ENCODE results near the gene CRYZL1. TPM values are rescaled to one million over a fixed set of nuclear protein-coding genes. Genes with fewer than 3 reads are reported as not detected.

Gene CRYZL1
- polyA plus RNA-seq, 4 donors = 13.5 to 37.1 (median 15.9) TPM

GRCh38 chr21:33668620-33669019, 27.1 kb upstream of the CRYZL1 start:
- no peak for DNase-seq
- no peak for FAIRE-seq
- Histone ChIP-seq H3K27me3 (ENCODE audit: control insufficient read depth in 3 of 3, insufficient read depth in 3 of 3, low read length in 3 of 3) (no peaks in the 10 kb centered on the region), H3K4me3 (ENCODE audit: low read depth in 1 of 3, low read length in 3 of 3) (no peak overlapping the region), H3K4me1 (ENCODE audit: control insufficient read depth in 3 of 3, insufficient read depth in 2 of 3, low read depth in 1 of 3, low read length in 2 of 3) (no peaks in the 10 kb centered on the region), H3K36me3 (ENCODE audit: control insufficient read depth in 3 of 3, insufficient read depth in 2 of 3, low read depth in 1 of 3, low read length in 3 of 3) (peaks cover 0 to 5% (median 0%) of the 10 kb centered on the region in 3 donors), H3K9me3 (ENCODE audit: control insufficient read depth in 2 of 2, insufficient read depth in 1 of 2, low read depth in 1 of 2, low read length in 1 of 2) (no peaks in the 10 kb centered on the region), H3K27ac (ENCODE audit: low read depth in 1 of 3, low read length in 2 of 3) (no peak overlapping the region)
- WGBS, 3 donors = 87 to 91% (median 88%) methylated on average over 2 of the region's 2 CpGs

- no peak overlapping the region for H3K27ac ChIP-seq (ENCODE audit: low read depth in 1 of 3, low read length in 2 of 3)
- no peaks in the 10 kb centered on the region for H3K27me3 ChIP-seq (ENCODE audit: control insufficient read depth in 3 of 3, insufficient read depth in 3 of 3, low read length in 3 of 3)
- H3K9me3 ChIP-seq (ENCODE audit: control insufficient read depth in 2 of 2, insufficient read depth in 1 of 2, low read depth in 1 of 2, low read length in 1 of 2) = no peaks in the 10 kb centered on the region
- WGBS, 3 donors = 54 to 72% (median 59%) methylated on average over 4 of the region's 4 CpGs
- FAIRE-seq = no peak
- peaks cover 0 to 5% (median 0%) of the 10 kb centered on the region in 3 donors for H3K36me3 ChIP-seq (ENCODE audit: control insufficient read depth in 3 of 3, insufficient read depth in 2 of 3, low read depth in 1 of 3, low read length in 3 of 3)
- no peaks in the 10 kb centered on the region for H3K4me1 ChIP-seq (ENCODE audit: control insufficient read depth in 3 of 3, insufficient read depth in 2 of 3, low read depth in 1 of 3, low read length in 2 of 3)
- no peak overlapping the region for H3K4me3 ChIP-seq (ENCODE audit: low read depth in 1 of 3, low read length in 3 of 3)
- DNase-seq = no peak
Observed at GRCh38 chr21:33668180-33668579, 26.6 kb upstream of the CRYZL1 start.

- FAIRE-seq (no peak), DNase-seq (no peak)
- H3K36me3 ChIP-seq (ENCODE audit: control insufficient read depth in 3 of 3, insufficient read depth in 2 of 3, low read depth in 1 of 3, low read length in 3 of 3) = peaks cover 0 to 5% (median 0%) of the 10 kb centered on the region in 3 donors
- no peak overlapping the region for H3K4me3 ChIP-seq (ENCODE audit: low read depth in 1 of 3, low read length in 3 of 3)
- no peak overlapping the region for H3K27ac ChIP-seq (ENCODE audit: low read depth in 1 of 3, low read length in 2 of 3)
- H3K9me3 ChIP-seq (ENCODE audit: control insufficient read depth in 2 of 2, insufficient read depth in 1 of 2, low read depth in 1 of 2, low read length in 1 of 2) = no peaks in the 10 kb centered on the region
- H3K27me3 ChIP-seq (ENCODE audit: control insufficient read depth in 3 of 3, insufficient read depth in 3 of 3, low read length in 3 of 3) = no peaks in the 10 kb centered on the region
- no peaks in the 10 kb centered on the region for H3K4me1 ChIP-seq (ENCODE audit: control insufficient read depth in 3 of 3, insufficient read depth in 2 of 3, low read depth in 1 of 3, low read length in 2 of 3)
- whole genome bisulfite sequencing, 3 donors = 81 to 87% (median 83%) methylated on average over 6 of the region's 6 CpGs
Observed at GRCh38 chr21:33667636-33668035, 26.1 kb upstream of the CRYZL1 start.

GRCh38 chr21:33666153-33666552, 24.6 kb upstream of the CRYZL1 start:
- 77 to 90% (median 88%) methylated on average over 2 of the region's 2 CpGs for WGBS, 3 donors
- peaks cover 0 to 4% (median 0%) of the 10 kb centered on the region in 3 donors for H3K4me1 ChIP-seq (ENCODE audit: control insufficient read depth in 3 of 3, insufficient read depth in 2 of 3, low read depth in 1 of 3, low read length in 2 of 3)
- no peaks in the 10 kb centered on the region for H3K27me3 ChIP-seq (ENCODE audit: control insufficient read depth in 3 of 3, insufficient read depth in 3 of 3, low read length in 3 of 3)
- FAIRE-seq = no peak
- no peaks in the 10 kb centered on the region for H3K9me3 ChIP-seq (ENCODE audit: control insufficient read depth in 2 of 2, insufficient read depth in 1 of 2, low read depth in 1 of 2, low read length in 1 of 2)
- peaks cover 0 to under 1% (median 0%) of the 10 kb centered on the region in 3 donors for H3K36me3 ChIP-seq (ENCODE audit: control insufficient read depth in 3 of 3, insufficient read depth in 2 of 3, low read depth in 1 of 3, low read length in 3 of 3)
- no peak overlapping the region for H3K4me3 ChIP-seq (ENCODE audit: low read depth in 1 of 3, low read length in 3 of 3)
- DNase-seq = no peak
- H3K27ac ChIP-seq (ENCODE audit: low read depth in 1 of 3, low read length in 2 of 3) = no peak overlapping the region

GRCh38 chr21:33664135-33664534, 22.6 kb upstream of the CRYZL1 start:
- H3K27ac ChIP-seq (ENCODE audit: low read depth in 1 of 3, low read length in 2 of 3) = no peak overlapping the region
- WGBS, 3 donors = 98 to 100% (median 99%) methylated on average over 3 of the region's 3 CpGs
- FAIRE-seq = no peak
- peaks cover 0 to 7% (median 2%) of the 10 kb centered on the region in 3 donors for H3K4me1 ChIP-seq (ENCODE audit: control insufficient read depth in 3 of 3, insufficient read depth in 2 of 3, low read depth in 1 of 3, low read length in 2 of 3)
- H3K27me3 ChIP-seq (ENCODE audit: control insufficient read depth in 3 of 3, insufficient read depth in 3 of 3, low read length in 3 of 3) = no peaks in the 10 kb centered on the region
- no peaks in the 10 kb centered on the region for H3K9me3 ChIP-seq (ENCODE audit: control insufficient read depth in 2 of 2, insufficient read depth in 1 of 2, low read depth in 1 of 2, low read length in 1 of 2)
- H3K4me3 ChIP-seq (ENCODE audit: low read depth in 1 of 3, low read length in 3 of 3) = no peak overlapping the region
- DNase-seq = no peak
- H3K36me3 ChIP-seq (ENCODE audit: control insufficient read depth in 3 of 3, insufficient read depth in 2 of 3, low read depth in 1 of 3, low read length in 3 of 3) = no peaks in the 10 kb centered on the region

GRCh38 chr21:33663241-33663640, 21.7 kb upstream of the CRYZL1 start:
- WGBS, 3 donors = 49 to 65% (median 58%) methylated on average over 2 of the region's 2 CpGs
- Histone ChIP-seq H3K36me3 (ENCODE audit: control insufficient read depth in 3 of 3, insufficient read depth in 2 of 3, low read depth in 1 of 3, low read length in 3 of 3) (peaks cover 0 to 3% (median 0%) of the 10 kb centered on the region in 3 donors), H3K9me3 (ENCODE audit: control insufficient read depth in 2 of 2, insufficient read depth in 1 of 2, low read depth in 1 of 2, low read length in 1 of 2) (no peaks in the 10 kb centered on the region), H3K4me3 (ENCODE audit: low read depth in 1 of 3, low read length in 3 of 3) (no peak overlapping the region), H3K4me1 (ENCODE audit: control insufficient read depth in 3 of 3, insufficient read depth in 2 of 3, low read depth in 1 of 3, low read length in 2 of 3) (peaks cover 0 to 11% (median 6%) of the 10 kb centered on the region in 3 donors), H3K27me3 (ENCODE audit: control insufficient read depth in 3 of 3, insufficient read depth in 3 of 3, low read length in 3 of 3) (no peaks in the 10 kb centered on the region), H3K27ac (ENCODE audit: low read depth in 1 of 3, low read length in 2 of 3) (no peak overlapping the region)
- FAIRE-seq = no peak
- DNase-seq = no peak

- H3K4me1 ChIP-seq (ENCODE audit: control insufficient read depth in 3 of 3, insufficient read depth in 2 of 3, low read depth in 1 of 3, low read length in 2 of 3) = peaks cover 5 to 19% (median 6%) of the 10 kb centered on the region in 3 donors
- H3K27me3 ChIP-seq (ENCODE audit: control insufficient read depth in 3 of 3, insufficient read depth in 3 of 3, low read length in 3 of 3) = no peaks in the 10 kb centered on the region
- DNase-seq (no peak), FAIRE-seq (no peak)
- H3K4me3 ChIP-seq (ENCODE audit: low read depth in 1 of 3, low read length in 3 of 3) = no peak overlapping the region
- 54 to 74% (median 57%) methylated on average over 3 of the region's 3 CpGs for WGBS, 3 donors
- no peaks in the 10 kb centered on the region for H3K9me3 ChIP-seq (ENCODE audit: control insufficient read depth in 2 of 2, insufficient read depth in 1 of 2, low read depth in 1 of 2, low read length in 1 of 2)
- peaks cover 0 to 3% (median 0%) of the 10 kb centered on the region in 3 donors for H3K36me3 ChIP-seq (ENCODE audit: control insufficient read depth in 3 of 3, insufficient read depth in 2 of 3, low read depth in 1 of 3, low read length in 3 of 3)
- H3K27ac ChIP-seq (ENCODE audit: low read depth in 1 of 3, low read length in 2 of 3) = no peak overlapping the region
Observed at GRCh38 chr21:33662046-33662445, 20.5 kb upstream of the CRYZL1 start.

- 81 to 86% (median 84%) methylated on average over 1 of the region's 1 CpG for WGBS, 3 donors
- peaks cover 5 to 28% (median 10%) of the 10 kb centered on the region in 3 donors for H3K4me1 ChIP-seq (ENCODE audit: control insufficient read depth in 3 of 3, insufficient read depth in 2 of 3, low read depth in 1 of 3, low read length in 2 of 3)
Observed at GRCh38 chr21:33661146-33661545, 19.6 kb upstream of the CRYZL1 start.

GRCh38 chr21:33660406-33660805, 18.9 kb upstream of the CRYZL1 start:
- peaks cover 0 to 3% (median 0%) of the 10 kb centered on the region in 3 donors for H3K36me3 ChIP-seq (ENCODE audit: control insufficient read depth in 3 of 3, insufficient read depth in 2 of 3, low read depth in 1 of 3, low read length in 3 of 3)
- peaks cover 5 to 33% (median 10%) of the 10 kb centered on the region in 3 donors for H3K4me1 ChIP-seq (ENCODE audit: control insufficient read depth in 3 of 3, insufficient read depth in 2 of 3, low read depth in 1 of 3, low read length in 2 of 3)
- no peak overlapping the region for H3K27ac ChIP-seq (ENCODE audit: low read depth in 1 of 3, low read length in 2 of 3)
- no peaks in the 10 kb centered on the region for H3K9me3 ChIP-seq (ENCODE audit: control insufficient read depth in 2 of 2, insufficient read depth in 1 of 2, low read depth in 1 of 2, low read length in 1 of 2)
- H3K27me3 ChIP-seq (ENCODE audit: control insufficient read depth in 3 of 3, insufficient read depth in 3 of 3, low read length in 3 of 3) = no peaks in the 10 kb centered on the region
- DNase-seq (no peak), FAIRE-seq (no peak)
- H3K4me3 ChIP-seq (ENCODE audit: low read depth in 1 of 3, low read length in 3 of 3) = no peak overlapping the region
- 64 to 90% (median 71%) methylated on average over 1 of the region's 1 CpG for WGBS, 3 donors

More at GRCh38 chr21:33661146-33661545, 19.6 kb upstream of the CRYZL1 start:
- Histone ChIP-seq H3K4me3 (ENCODE audit: low read depth in 1 of 3, low read length in 3 of 3) (no peak overlapping the region), H3K9me3 (ENCODE audit: control insufficient read depth in 2 of 2, insufficient read depth in 1 of 2, low read depth in 1 of 2, low read length in 1 of 2) (no peaks in the 10 kb centered on the region), H3K27ac (ENCODE audit: low read depth in 1 of 3, low read length in 2 of 3) (no peak overlapping the region), H3K36me3 (ENCODE audit: control insufficient read depth in 3 of 3, insufficient read depth in 2 of 3, low read depth in 1 of 3, low read length in 3 of 3) (peaks cover 0 to 3% (median 0%) of the 10 kb centered on the region in 3 donors), H3K27me3 (ENCODE audit: control insufficient read depth in 3 of 3, insufficient read depth in 3 of 3, low read length in 3 of 3) (no peaks in the 10 kb centered on the region)
- DNase-seq (no peak), FAIRE-seq (no peak)
